Measurements from ENCODE around the gene CLDND1.

CLDND1 gene

GRCh38 chr3:98522544-98523281 lies at the start of gene CLDND1:
Gene CLDND1 (minus strand): TSS chr3:98522902. CDS start chr3:98521424, 1,478 bp downstream.
- ChIA-PET POLR2A (interaction anchor here (0.6 to 3.2 kb wide), 9 partner anchors 10 to 71 kb away, joined by 3 to 17 read pairs (median 5); partner anchors contain the start of genes CPOX and GPR15), CTCF (interaction anchor here (1.2 to 1.7 kb wide), 9 partner anchors 10 to 484 kb away, joined by 3 to 7 read pairs (median 4); partner anchors contain the start of gene GPR15)
- DNase-seq (ENCODE audit: extremely low spot score): peak; percentile 93
- no peak for TF ChIP-seq CTCF (IDR thresholded peaks at IDR 0.05; ENCODE audit: control extremely low read depth, extremely low read depth, low read depth, missing control alignments)

DNA sequence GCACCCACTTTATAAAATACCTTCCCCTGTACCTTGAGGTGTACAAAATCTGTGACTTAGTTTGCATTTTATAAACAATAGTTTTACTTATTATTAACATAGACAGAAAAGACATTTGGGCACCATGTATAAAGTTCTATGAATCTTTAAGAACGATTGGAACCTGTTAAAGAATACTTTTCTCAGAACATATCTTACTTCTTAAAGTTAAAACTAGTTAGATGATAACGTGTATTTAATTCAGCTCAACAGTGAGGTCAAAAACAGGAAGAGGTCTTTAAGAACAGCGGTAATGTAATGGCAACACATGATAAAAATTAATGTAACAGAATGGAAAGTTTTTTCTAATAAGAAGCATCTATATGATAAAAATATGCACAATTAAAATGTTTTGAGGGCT lies 45.7 kb upstream of the CLDND1 start:
- ChIA-PET CTCF (no interaction called here), POLR2A (interaction anchor here (0.6 to 1.0 kb wide), 2 partner anchors 21 to 32 kb away, joined by 3 read pairs; no protein-coding TSS in a partner anchor)
- DNase-seq (ENCODE audit: extremely low spot score): no peak
- no peak for TF ChIP-seq CTCF (IDR thresholded peaks at IDR 0.05; ENCODE audit: control extremely low read depth, extremely low read depth, low read depth, missing control alignments)

DNA sequence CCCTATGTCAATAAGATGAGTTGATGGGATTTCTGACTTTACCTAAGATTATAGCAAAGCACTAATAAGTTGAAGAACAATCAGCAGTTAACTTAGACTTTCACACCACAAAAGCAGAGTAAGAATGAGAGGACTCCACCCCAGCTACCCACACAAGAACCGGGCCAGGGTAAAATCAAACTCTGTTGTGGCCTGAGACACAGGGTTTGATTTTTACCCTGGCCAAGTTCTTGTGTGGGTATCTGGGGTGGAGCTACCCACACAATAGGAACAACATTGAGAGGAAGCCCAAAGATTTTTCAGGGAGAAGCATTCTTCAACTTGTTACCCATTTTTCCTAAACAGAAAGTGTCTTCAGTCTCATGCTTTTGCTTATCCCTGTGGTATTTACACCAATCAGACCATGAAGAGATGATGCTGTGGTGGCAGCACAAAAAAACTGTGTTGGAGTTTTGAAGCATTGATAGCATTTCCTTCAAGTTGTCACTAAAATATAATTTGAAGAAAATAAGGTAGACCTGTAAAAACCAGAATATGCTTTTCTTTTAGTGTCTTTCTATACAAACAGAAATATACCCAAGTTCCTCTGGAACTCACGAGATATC lies 45.1 kb upstream of the CLDND1 start:
- ChIA-PET POLR2A (interaction anchor here (0.6 to 6.9 kb wide), 3 partner anchors 16 to 31 kb away, joined by 3 to 52 read pairs (median 3); no protein-coding TSS in a partner anchor), CTCF (no interaction called here)
- no peak for DNase-seq (ENCODE audit: extremely low spot score)
- TF ChIP-seq CTCF (IDR thresholded peaks at IDR 0.05; ENCODE audit: control extremely low read depth, extremely low read depth, low read depth, missing control alignments): no peak

GRCh38 chr3:98565843-98566242 lies 43.1 kb upstream of the CLDND1 start:
- no peak for TF ChIP-seq CTCF (IDR thresholded peaks at IDR 0.05; ENCODE audit: control extremely low read depth, extremely low read depth, low read depth, missing control alignments)
- ChIA-PET CTCF (interaction anchor here (0.8 to 5.3 kb wide), 12 partner anchors 9 to 248 kb away, joined by 3 to 34 read pairs (median 4); partner anchors contain the start of genes CLDND1 and CPOX), POLR2A (interaction anchor here (0.7 to 6.9 kb wide), 7 partner anchors 10 to 1741 kb away, joined by 4 to 52 read pairs (median 6); partner anchors contain the start of gene CLDND1)
- DNase-seq (ENCODE audit: extremely low spot score): no peak

DNA sequence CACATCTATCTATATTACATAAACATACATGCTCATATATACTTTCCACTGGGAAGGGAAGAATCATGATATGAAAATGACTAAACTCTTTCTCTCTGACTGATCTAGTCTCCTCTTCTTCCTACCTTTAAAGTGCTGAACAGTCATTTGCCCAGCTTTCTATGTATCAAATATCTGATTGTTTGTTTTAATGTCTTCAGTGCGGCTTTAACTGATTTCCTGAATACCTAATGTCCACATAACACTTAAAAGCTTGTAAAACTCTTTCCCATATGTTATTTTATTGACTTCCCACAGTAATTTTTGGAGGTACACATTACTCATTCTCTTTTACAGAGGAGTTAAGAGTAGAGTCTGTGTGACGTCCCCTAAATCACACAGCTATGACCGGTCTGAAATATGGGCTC lies 42.5 kb upstream of the CLDND1 start:
- TF ChIP-seq CTCF (IDR thresholded peaks at IDR 0.05; ENCODE audit: control extremely low read depth, extremely low read depth, low read depth, missing control alignments): no peak
- ChIA-PET CTCF (interaction anchor here (0.7 to 5.3 kb wide), 14 partner anchors 9 to 248 kb away, joined by 3 to 34 read pairs (median 4); partner anchors contain the start of genes CLDND1 and CPOX), POLR2A (interaction anchor here (0.9 to 6.9 kb wide), 6 partner anchors 9 to 48 kb away, joined by 4 to 52 read pairs (median 10); partner anchors contain the start of gene CLDND1)
- no peak for DNase-seq (ENCODE audit: extremely low spot score)

Measured in GM10248 (cell line).